ENCODE measurements around the gene CEP162.
A peak's percentile ranks its signal among the peaks of the same experiment; 100 is the strongest.
"Not testable (repeated sequence)": the region's sequence is repeated elsewhere in the genome, so short reads cannot be mapped to it uniquely, and the experiment has no call there.

Gene CEP162, protein sequence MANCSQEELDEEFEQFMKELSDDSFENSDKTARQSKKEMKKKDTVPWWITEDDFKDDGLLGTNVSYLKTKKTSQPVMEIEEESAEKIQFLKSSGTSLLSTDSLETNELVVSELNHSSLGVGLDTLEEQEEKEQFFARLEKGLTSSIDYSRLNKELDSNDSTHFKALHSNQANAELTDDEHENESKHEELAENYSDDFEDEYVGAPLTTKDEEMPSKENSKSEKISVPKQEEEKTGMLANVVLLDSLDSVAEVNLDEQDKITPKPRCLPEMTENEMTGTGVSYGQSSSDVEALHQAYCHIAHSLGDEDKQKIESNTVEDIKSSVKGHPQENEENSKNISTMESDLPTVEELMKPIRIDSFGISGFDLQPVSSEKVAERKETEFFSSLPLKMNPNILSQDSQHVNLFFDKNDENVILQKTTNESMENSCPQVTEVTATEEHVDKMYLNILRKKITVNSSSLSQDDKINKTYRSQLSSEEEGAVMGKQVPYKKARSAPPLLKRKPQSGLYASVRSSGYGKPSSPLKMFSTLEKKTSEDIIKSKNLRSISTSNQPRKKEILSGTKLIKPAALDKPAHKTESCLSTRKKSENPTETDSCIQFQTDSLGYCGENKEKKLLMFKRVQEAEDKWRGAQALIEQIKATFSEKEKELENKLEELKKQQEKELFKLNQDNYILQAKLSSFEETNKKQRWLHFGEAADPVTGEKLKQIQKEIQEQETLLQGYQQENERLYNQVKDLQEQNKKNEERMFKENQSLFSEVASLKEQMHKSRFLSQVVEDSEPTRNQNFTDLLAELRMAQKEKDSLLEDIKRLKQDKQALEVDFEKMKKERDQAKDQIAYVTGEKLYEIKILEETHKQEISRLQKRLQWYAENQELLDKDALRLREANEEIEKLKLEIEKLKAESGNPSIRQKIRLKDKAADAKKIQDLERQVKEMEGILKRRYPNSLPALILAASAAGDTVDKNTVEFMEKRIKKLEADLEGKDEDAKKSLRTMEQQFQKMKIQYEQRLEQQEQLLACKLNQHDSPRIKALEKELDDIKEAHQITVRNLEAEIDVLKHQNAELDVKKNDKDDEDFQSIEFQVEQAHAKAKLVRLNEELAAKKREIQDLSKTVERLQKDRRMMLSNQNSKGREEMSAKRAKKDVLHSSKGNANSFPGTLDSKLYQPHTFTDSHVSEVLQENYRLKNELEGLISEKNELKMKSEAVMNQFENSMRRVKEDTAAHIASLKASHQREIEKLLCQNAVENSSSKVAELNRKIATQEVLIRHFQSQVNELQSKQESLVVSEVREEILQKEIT (N-terminal part only)

DNA sequence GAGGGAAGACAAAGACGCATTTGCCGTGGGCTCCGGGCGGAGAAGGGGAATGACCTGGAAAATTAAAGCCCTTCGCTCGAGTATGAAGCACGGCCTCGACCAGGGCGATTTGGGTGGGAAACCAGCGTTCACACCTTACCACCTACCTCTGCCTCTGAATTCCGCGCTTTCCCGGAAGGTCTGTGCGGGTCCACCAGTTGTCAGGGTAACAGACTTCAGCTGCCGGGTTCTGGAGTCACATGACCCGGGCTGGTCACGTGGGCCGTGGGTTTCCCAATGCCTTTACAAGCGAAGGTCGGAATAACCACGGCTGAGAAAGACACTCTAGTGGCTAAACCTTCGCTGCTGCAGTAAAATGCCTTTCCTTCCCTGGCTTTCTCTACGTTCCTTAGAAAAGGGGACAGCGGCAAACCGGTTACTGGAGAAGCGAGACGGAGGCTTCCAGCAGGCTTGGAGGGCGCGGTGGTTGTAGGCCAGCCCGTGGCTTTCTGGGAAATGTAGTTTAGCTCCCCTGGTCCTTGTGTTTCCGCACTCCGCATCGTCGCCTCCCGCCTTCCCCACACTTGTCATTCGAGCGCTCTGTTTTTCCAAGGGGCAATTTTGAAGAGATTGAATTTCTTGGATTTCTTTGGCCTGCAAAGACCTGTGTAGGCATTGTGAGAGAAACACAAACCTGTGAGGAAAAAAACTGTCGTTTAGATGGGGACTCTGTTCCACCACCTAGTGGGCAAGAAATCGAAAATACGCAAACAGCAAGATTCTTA, at the start of gene CEP162:
Gene CEP162 (minus strand): TSS at position 210 of the 764 bp plus-strand sequence. CDS start 1,250 bp downstream, outside the sequence.
- peak; percentile 96 for DNase-seq

GRCh38 chr6:84274856-84275255, 47.4 kb upstream of the CEP162 start:
- DNase-seq: no peak

GRCh38 chr6:84273048-84273809, 45.8 kb upstream of the CEP162 start:
- peak; percentile 46 for DNase-seq

DNA sequence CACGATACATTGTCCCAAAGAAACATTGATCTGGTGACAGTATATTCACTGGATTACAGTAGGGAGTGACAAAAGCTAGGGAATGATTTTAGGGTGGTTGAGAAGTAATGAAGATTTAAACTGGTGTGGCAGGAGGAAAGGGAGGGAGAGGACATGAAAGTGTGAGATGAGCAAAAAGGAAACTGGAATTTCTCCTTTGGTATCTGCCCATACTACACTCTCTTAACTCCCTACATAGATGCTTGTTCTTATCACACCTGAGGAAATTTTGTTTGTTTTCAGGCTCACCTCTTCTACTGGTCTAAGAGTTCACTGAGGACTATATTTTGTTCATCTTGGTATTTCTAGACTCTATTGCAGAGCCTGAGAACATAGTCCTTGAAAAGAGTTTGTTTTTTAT, 44.9 kb upstream of the CEP162 start:
- no peak for DNase-seq

DNA sequence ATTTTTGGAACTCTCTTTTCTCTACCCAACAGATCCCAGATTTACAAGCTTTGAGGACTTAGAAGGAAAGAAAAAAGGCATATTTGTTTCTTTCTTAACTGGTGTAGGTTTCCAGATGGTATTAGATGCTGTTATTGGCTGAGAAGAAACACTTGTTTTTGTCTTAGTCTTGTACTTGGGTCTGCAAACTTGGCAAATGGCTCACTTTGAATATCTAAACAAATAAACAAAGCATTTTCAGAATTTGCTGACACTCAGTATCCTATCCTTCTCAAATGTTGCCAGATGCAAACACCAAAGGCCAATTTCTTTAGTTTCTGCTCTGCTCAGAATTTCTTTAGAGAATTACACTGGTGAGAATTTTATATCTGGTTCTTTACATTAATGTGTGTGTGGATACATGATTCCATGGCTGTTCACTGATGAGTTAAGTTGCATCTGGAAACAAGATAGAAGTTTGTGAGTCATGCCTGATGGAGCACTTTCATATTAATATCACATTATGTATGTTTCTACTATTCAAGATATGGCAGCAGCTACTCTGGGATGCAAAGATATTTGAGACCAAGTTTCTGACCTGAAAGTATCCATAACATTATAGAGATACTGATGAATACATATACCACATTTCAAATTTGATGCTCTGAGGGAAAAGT, 43.7 kb upstream of the CEP162 start:
- no peak for DNase-seq

DNA sequence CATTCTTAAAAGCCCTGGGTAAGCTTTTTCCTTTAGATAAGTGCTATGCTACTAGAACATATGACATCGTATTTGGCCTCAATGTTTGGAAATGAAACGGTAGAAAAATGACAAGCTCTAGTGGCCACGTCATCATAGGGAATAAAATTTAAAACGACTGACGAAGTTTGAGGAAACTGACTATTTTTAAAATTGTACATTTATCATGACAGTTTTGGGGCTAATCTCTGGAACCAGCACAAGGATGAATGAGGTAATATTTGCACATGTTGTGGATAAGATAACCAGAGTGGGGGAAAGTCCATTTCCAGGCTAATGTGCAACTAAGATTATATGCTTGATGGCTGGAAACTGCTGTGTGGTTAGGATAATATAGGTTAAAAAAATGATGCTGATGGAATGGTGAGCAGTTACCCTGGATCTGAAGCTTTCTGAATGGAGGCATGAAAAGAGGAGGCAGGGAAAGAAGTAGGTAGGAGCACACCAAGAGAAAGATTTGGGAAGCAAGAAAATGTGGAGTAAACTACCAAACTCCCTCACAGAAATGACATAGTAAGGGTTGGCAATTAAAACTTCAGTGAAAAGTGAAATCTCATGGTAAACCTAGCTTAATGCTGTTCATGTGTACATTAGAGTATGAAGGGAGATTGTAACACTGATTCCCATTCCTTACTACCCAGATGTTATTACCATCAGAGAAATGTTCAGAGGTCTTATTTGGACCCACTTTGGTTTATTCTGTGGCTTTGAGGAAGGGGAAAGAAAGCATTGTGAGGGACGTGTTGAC, 42.7 kb upstream of the CEP162 start:
- DNase-seq: no peak

- no peak for DNase-seq
Measured at GRCh38 chr6:84268781-84269180, 41.3 kb upstream of the CEP162 start.

DNA sequence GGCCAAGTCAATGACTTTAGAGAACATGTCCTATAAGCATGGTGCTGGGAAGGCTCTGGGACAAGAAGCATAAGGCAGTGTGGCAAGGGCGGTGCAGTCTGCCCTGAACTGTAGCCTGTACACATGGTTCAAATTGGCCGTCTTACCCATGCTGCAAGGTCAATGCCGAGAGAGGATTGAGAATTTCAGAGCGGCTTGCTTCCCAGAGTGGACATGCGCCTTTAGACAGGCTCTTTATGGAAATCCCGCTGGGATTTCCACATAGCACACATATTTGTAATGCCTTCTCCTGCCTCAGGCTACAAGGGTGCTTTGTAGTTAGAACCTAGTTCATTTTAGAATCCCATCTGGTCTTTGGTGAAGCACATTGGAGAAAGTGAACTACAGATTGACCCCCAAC, 36.1 kb upstream of the CEP162 start:
- DNase-seq: no peak

DNA sequence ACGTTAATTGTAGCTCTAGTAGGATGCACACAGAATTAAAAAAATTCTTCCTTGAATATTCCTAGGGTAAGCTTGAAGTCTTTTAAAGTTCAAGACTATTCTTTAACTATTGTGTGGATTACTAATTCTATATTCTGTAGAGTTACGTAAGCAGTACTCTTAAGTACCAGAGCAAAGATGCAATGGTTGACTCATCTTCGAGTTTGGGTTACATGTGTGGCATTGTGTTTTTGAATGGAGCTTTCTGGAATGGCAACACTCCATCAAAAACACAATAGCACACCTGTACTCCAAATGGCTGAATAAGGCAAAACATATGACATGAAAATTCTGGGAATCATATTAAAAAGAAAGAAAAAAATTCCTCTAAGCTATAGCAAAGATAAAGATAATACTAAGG, 33.5 kb upstream of the CEP162 start:
- no peak for DNase-seq

- DNase-seq: no peak
Measured at GRCh38 chr6:84260196-84260595, 32.8 kb upstream of the CEP162 start.

- peak; percentile 16 for DNase-seq
Measured at GRCh38 chr6:84258866-84259265, 31.4 kb upstream of the CEP162 start.

- DNase-seq: peak; percentile 15
Measured at GRCh38 chr6:84258268-84258667, 30.8 kb upstream of the CEP162 start.

DNA sequence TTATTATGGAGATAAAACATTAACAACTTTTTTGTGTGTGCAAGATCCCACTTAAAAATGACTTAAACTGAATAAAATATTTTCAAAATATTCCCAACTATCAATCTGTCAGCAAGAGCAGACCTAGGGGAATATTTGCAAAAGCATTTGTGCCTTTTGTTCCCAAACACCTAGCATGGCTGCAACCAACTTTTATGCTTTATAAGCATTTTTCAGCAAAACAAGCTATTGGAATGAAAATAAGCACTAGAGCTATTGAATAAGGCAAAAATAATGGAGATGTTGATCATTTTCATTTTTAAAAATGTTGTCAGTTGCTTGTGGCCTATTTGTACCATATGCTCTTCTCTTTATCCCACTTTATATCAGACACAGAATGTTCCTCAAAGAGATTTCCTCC, 28.2 kb upstream of the CEP162 start:
- no peak for DNase-seq

DNA sequence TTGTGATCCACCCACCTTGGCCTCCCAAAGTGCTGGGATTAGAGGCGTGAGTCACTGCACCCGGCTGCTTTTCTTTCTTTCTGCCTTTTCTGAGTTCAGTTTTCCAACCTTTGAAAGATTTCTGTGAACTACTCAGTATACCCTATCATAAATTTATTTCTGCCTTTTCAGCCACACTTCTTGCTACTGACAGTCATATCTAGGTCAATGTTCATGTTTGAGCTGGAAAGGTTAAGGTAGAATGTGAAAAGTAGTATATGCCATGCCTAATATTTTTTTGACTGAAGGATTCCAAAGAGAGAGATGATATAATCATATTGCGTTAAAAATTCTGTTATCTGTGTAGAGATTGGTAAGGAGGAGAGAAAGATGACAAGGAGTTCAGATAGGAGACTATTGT, 25.9 kb upstream of the CEP162 start:
- DNase-seq: no peak

- DNase-seq: no peak
Measured at GRCh38 chr6:84251891-84252539, 24.6 kb upstream of the CEP162 start.

DNA sequence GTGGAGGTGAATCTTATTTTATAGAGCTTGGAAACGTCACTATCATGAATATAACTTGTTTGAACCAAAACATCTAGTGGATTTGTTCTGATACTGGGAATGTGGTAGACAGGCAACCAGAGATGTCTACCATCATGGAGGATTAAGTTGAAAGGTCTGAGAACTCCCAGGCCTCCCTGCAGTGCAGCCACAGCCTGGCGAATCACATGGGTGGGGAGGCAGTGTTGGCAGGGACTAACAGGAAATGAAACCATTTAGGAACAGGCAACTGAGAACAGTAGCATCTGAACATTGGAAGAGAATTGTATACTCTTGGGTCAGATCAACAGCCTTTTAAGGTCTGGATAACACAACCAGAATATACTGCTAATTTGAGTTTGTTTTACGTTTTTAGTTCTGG, 22.3 kb upstream of the CEP162 start:
- DNase-seq: no peak

- DNase-seq: not testable (repeated sequence)
Measured at GRCh38 chr6:84244416-84245081, 17.1 kb upstream of the CEP162 start.

DNA sequence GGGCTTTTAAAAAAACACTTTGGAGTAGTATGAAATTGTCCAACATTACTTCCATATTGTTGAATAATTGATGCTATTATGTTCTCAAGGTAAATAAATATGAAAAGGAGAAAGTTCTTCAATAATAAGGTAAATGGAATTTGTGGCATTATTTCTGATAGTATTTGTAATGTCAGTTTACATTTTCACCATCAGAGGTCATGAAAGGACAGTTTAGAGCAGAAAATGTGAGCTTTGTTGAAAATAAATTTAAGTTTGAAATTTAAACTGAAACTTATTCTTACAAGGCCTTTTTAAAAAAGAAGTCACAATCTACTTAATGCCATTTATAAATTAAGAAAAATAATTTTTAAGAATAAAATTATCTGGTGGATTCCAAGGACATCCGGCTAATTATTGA, 15.8 kb upstream of the CEP162 start:
- DNase-seq: no peak

- DNase-seq: no peak
Measured at GRCh38 chr6:84242265-84242664, 14.8 kb upstream of the CEP162 start.
